SK-N-SH (cell line): ENCODE data around the gene FTO. TPM values are rescaled to one million over a fixed set of nuclear protein-coding genes. Genes with fewer than 3 reads are reported as not detected.

ENCODE experiments used
- CTCF ChIA-PET: fragments of 300-600, 350-600 bp; formaldehyde crosslinking; extraction: SDS; loops from one replicate; lab custom pipeline; 2021; lab: Yijun Ruan, JAX
- POLR2A ChIA-PET: fragments of 350-600 bp; sonication (Branson Sonifier 250); formaldehyde crosslinking; extraction: SDS; loops from one replicate; lab custom pipeline; 2020; ENCODE audit warnings: antibody characterized with exemption, inconsistent platforms; lab: Yijun Ruan, JAX
- DNase-seq: peaks from one replicate; pipeline ENCODE4 v3.0.0; 2012
- H2AFZ ChIP-seq: fragments of 200-600 bp; sonication (generic); 2 replicates; pipeline ENCODE4 v1.8.1; 2016; ENCODE audit warnings: antibody characterized with exemption, mild to moderate bottlenecking, low read depth
- H3F3A ChIP-seq: fragments of 200-600 bp; sonication (generic); replicated peaks from 2 replicates; pipeline ENCODE3; 2016; ENCODE audit warnings: antibody characterized with exemption, mild to moderate bottlenecking; ENCODE audit not compliant: insufficient read depth
- H3K27ac ChIP-seq, 2 experiments: fragments of 200-500 bp in 1 of 2; fragments of 200-600 bp in 1 of 2; sonication (Bioruptor generic) in 1 of 2; sonication (generic), shearing (Covaris generic) in 1 of 2; 2 replicates each; pipeline versions ENCODE4 v1.5.1 to v1.6.1; 2014 to 2016; ENCODE audit warnings: low read depth in 2 of 2, inconsistent platforms in 1 of 2, low read length in 1 of 2, mild to moderate bottlenecking in 1 of 2, mixed read lengths in 1 of 2
- H3K27me3 ChIP-seq: fragments of 200-600 bp; sonication (generic), shearing (Covaris generic); 2 replicates; pipeline ENCODE4 v1.6.1; 2016; ENCODE audit warnings: mixed run types; ENCODE audit not compliant: insufficient read depth
- H3K36me3 ChIP-seq, 2 experiments: fragments of 200-500 bp in 1 of 2; fragments of 200-600 bp in 1 of 2; sonication (Bioruptor generic) in 1 of 2; sonication (generic) in 1 of 2; replicated peaks in 1 of 2; 2 replicates each; pipeline versions ENCODE3 to v1.5.1; 2014 to 2016; ENCODE audit warnings: low read length in 1 of 2, mild to moderate bottlenecking in 1 of 2; ENCODE audit not compliant: insufficient read depth in 2 of 2, control insufficient read depth in 1 of 2
- H3K4me1 ChIP-seq, 2 experiments: fragments of 200-500 bp in 1 of 2; fragments of 200-600 bp in 1 of 2; sonication (Bioruptor generic) in 1 of 2; sonication (generic), shearing (Covaris generic) in 1 of 2; 2 replicates each; pipeline versions ENCODE4 v1.5.1 to v1.6.1; 2014 to 2016; ENCODE audit warnings: low read depth in 1 of 2, low read length in 1 of 2, mixed run types in 1 of 2; ENCODE audit not compliant: insufficient read depth in 2 of 2, control insufficient read depth in 1 of 2
- H3K4me2 ChIP-seq: fragments of 200-600 bp; sonication (generic), shearing (Covaris generic); 2 replicates; pipeline ENCODE4 v1.6.1; 2017; ENCODE audit warnings: mixed run types
- H3K4me3 ChIP-seq, 2 experiments: fragments of 200-500 bp in 1 of 2; fragments of 200-600 bp in 1 of 2; sonication (Bioruptor generic) in 1 of 2; sonication (generic), shearing (Covaris generic) in 1 of 2; 2 replicates each; pipeline versions ENCODE4 v1.5.1 to v1.8.1; 2014 to 2016; ENCODE audit warnings: low read depth in 2 of 2, inconsistent platforms in 1 of 2, low read length in 1 of 2, mild to moderate bottlenecking in 1 of 2, mixed read lengths in 1 of 2, moderate library complexity in 1 of 2
- H3K79me2 ChIP-seq: fragments of 200-600 bp; sonication (generic); 2 replicates; pipeline ENCODE4 v1.8.1; 2017; ENCODE audit warnings: mild to moderate bottlenecking; ENCODE audit not compliant: insufficient read depth
- H3K9ac ChIP-seq: fragments of 200-600 bp; sonication (generic); 2 replicates; pipeline ENCODE4 v1.6.1; 2017; ENCODE audit warnings: mixed run types
- H3K9me2 ChIP-seq: fragments of 200-600 bp; sonication (generic); 2 replicates; pipeline ENCODE4 v1.6.1; 2017; ENCODE audit warnings: mixed run types
- H3K9me3 ChIP-seq: fragments of 200-600 bp; sonication (generic); 2 replicates; pipeline ENCODE4 v1.6.1; 2017; ENCODE audit warnings: mixed run types, mild to moderate bottlenecking, moderate library complexity
- H4K20me1 ChIP-seq: fragments of 200-600 bp; sonication (generic); 2 replicates; pipeline ENCODE4 v1.6.1; 2017; ENCODE audit warnings: mild to moderate bottlenecking, mixed run types; ENCODE audit not compliant: insufficient read depth
- CHD2 ChIP-seq: fragments of 150-350 bp; IDR thresholded peaks from 2 replicates; pipeline ENCODE4 v1.6.1; 2018; ENCODE audit warnings: low read length; ENCODE audit not compliant: partially characterized antibody
- ELF1 ChIP-seq: IDR thresholded peaks from 2 replicates; pipeline ENCODE4 v1.4.0; 2012
- EP300 ChIP-seq, 2 experiments: IDR thresholded peaks; 2 replicates each; pipeline versions ENCODE4 v1.4.0 to v1.6.1; 2012; ENCODE audit warnings: borderline replicate concordance in 1 of 2, low read depth in 1 of 2, low read length in 1 of 2
- EZH2phosphoT487 ChIP-seq: fragments of 200-600 bp; sonication (generic); IDR thresholded peaks from 2 replicates; pipeline ENCODE4 v1.6.1; 2017; ENCODE audit warnings: low read depth, mixed run types, mild to moderate bottlenecking, antibody characterized with exemption, moderate library complexity, borderline replicate concordance
- FOSL2 ChIP-seq: IDR thresholded peaks from 2 replicates; pipeline ENCODE4 v1.4.0; 2012; ENCODE audit warnings: low read depth, mild to moderate bottlenecking, moderate library complexity, borderline replicate concordance
- GABPA ChIP-seq: IDR thresholded peaks from 2 replicates; pipeline ENCODE4 v1.4.0; 2012; ENCODE audit warnings: low read depth, mild to moderate bottlenecking
- JUND ChIP-seq: IDR thresholded peaks from 2 replicates; pipeline ENCODE4 v1.4.0; 2012
- MXI1 ChIP-seq: IDR thresholded peaks from 2 replicates; pipeline ENCODE4 v1.6.1; 2012; ENCODE audit warnings: mild to moderate bottlenecking, low read depth, low read length, improper control_type of control experiment
- NRF1 ChIP-seq: IDR thresholded peaks from 2 replicates; pipeline ENCODE4 v1.6.1; 2012; ENCODE audit warnings: low read depth, mild to moderate bottlenecking, low read length
- POLR2AphosphoS5 ChIP-seq: IDR thresholded peaks from 2 replicates; pipeline ENCODE4 v1.6.1; 2012; ENCODE audit warnings: low read depth, low read length
- RAD21 ChIP-seq: IDR thresholded peaks from 2 replicates; pipeline ENCODE4 v1.6.1; 2012; ENCODE audit warnings: mild to moderate bottlenecking, low read length
- RCOR1 ChIP-seq: fragments of 150-350 bp; IDR thresholded peaks from 2 replicates; pipeline ENCODE4 v1.6.1; 2017; ENCODE audit warnings: antibody characterized with exemption, low read length
- TAF1 ChIP-seq: IDR thresholded peaks from 2 replicates; pipeline ENCODE4 v1.6.1; 2012; ENCODE audit warnings: low read depth, mild to moderate bottlenecking, low read length, moderate library complexity, borderline replicate concordance
- TEAD4 ChIP-seq: IDR thresholded peaks from 2 replicates; pipeline ENCODE4 v1.4.0; 2012; ENCODE audit warnings: mild to moderate bottlenecking, borderline replicate concordance; ENCODE audit not compliant: insufficient read depth
- whole genome bisulfite sequencing: methylation state at CpG from one replicate; pipeline ENCODE4 v1.1.6; 2017; ENCODE audit warnings: low lambda C conversion rate; 5-methylcytosine and 5-hydroxymethylcytosine counted together
- polyA plus RNA-seq, 3 experiments: library from polyadenylated mRNA; depleted of rRNA; stranded (reverse); fragments of >200 nt; gene quantifications; 2 replicates each; pipeline ENCODE4 v1.2.3, GENCODE V29; 2012
- TF ChIP-seq, protein P1 (sequence below): IDR thresholded peaks from 2 replicates; pipeline ENCODE4 v1.4.0; 2012; ENCODE audit warnings: low read depth, borderline replicate concordance
- TF ChIP-seq, protein P2 (sequence below): fragments of 150-350 bp; IDR thresholded peaks from 2 replicates; pipeline ENCODE4 v1.6.1; 2017; ENCODE audit warnings: antibody characterized with exemption, low read length, low read depth, borderline replicate concordance
- TF ChIP-seq, protein P3 (sequence below): fragments of 150-350 bp; IDR thresholded peaks from 2 replicates; pipeline ENCODE4 v1.6.1; 2016; ENCODE audit warnings: mild to moderate bottlenecking, low read depth, low read length
- TF ChIP-seq, protein P4 (sequence below): fragments of 200-600 bp; sonication (generic); IDR thresholded peaks from 2 replicates; pipeline ENCODE4 v1.6.1; 2017; ENCODE audit warnings: antibody characterized with exemption, mild to moderate bottlenecking, moderate library complexity
- TF ChIP-seq, protein P5 (sequence below): IDR thresholded peaks from 2 replicates; pipeline ENCODE4 v1.6.1; 2012; ENCODE audit warnings: mild to moderate bottlenecking, low read depth, low read length, moderate library complexity

FTO gene
- polyA plus RNA-seq, 1 of the 3 experiments (the other 2 are of a cell fraction) = 41.2 TPM

DNA sequence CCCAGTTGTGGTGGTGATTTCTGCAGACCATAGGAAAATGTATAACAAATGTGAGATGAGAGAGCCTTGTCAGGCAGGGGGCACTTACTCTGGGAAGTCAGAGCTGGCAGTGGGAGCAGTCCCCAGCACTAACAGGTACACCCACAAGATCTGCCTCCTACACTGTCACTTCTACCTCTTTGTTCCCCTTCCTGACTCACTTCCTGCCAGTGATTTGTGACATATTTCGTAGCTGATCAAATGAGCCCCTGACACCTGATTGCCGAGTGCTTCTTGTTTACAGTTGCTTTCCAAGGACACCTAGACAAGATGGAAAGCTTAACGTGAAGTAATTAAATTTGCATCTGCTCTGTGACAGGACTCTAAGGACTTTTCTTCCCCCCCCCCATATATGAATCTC is 40.5 kb downstream of the FTO start:
- no peak overlapping the region for H2AFZ ChIP-seq
- peaks cover 0 to 3% of the 10 kb centered on the region in 2 experiments for H3K36me3 ChIP-seq
- H3K27ac ChIP-seq = no peak overlapping the region
- H3K79me2 ChIP-seq = peaks cover 54% of the 10 kb centered on the region
- peaks cover 6% of the 10 kb centered on the region for H3F3A ChIP-seq
- POLR2A ChIA-PET = no interaction called here
- no peak overlapping the region for H3K4me3 ChIP-seq
- WGBS = 89% methylated on average over 3 of the region's 3 CpGs
- no peak for DNase-seq
- CTCF ChIA-PET = interaction anchor here (0.6 to 3.2 kb wide), 3 partner anchors 11 to 1626 kb away, joined by 3 to 37 read pairs (median 3); no protein-coding TSS in a partner anchor
- H3K9ac ChIP-seq = no peak overlapping the region
- H3K27me3 ChIP-seq = no peaks in the 10 kb centered on the region
- H3K9me3 ChIP-seq = 0 out of 2 replicates have a peak, but pooled peaks cover 5% of the 10 kb centered on the region
- peaks cover 10% of the 10 kb centered on the region for H4K20me1 ChIP-seq
- TF ChIP-seq NRF1 (no peak), POLR2AphosphoS5 (no peak), EZH2phosphoT487 (no peak), RAD21 (no peak), ELF1 (no peak), TAF1 (no peak), EP300 (IDR thresholded peaks at IDR 0.05; ENCODE audit: borderline replicate concordance in 1 of 2, low read depth in 1 of 2, low read length in 1 of 2) (no peak), GABPA (no peak), TEAD4 (no peak), RCOR1 (no peak), CHD2 (no peak), FOSL2 (no peak), MXI1 (no peak), JUND (no peak)
- TF ChIP-seq, protein P1, sequence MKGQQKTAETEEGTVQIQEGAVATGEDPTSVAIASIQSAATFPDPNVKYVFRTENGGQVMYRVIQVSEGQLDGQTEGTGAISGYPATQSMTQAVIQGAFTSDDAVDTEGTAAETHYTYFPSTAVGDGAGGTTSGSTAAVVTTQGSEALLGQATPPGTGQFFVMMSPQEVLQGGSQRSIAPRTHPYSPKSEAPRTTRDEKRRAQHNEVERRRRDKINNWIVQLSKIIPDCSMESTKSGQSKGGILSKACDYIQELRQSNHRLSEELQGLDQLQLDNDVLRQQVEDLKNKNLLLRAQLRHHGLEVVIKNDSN = no peak
- TF ChIP-seq, protein P2, sequence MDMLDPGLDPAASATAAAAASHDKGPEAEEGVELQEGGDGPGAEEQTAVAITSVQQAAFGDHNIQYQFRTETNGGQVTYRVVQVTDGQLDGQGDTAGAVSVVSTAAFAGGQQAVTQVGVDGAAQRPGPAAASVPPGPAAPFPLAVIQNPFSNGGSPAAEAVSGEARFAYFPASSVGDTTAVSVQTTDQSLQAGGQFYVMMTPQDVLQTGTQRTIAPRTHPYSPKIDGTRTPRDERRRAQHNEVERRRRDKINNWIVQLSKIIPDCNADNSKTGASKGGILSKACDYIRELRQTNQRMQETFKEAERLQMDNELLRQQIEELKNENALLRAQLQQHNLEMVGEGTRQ = no peak
- TF ChIP-seq, protein P3, sequence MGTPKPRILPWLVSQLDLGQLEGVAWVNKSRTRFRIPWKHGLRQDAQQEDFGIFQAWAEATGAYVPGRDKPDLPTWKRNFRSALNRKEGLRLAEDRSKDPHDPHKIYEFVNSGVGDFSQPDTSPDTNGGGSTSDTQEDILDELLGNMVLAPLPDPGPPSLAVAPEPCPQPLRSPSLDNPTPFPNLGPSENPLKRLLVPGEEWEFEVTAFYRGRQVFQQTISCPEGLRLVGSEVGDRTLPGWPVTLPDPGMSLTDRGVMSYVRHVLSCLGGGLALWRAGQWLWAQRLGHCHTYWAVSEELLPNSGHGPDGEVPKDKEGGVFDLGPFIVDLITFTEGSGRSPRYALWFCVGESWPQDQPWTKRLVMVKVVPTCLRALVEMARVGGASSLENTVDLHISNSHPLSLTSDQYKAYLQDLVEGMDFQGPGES = no peak
- TF ChIP-seq, protein P4, sequence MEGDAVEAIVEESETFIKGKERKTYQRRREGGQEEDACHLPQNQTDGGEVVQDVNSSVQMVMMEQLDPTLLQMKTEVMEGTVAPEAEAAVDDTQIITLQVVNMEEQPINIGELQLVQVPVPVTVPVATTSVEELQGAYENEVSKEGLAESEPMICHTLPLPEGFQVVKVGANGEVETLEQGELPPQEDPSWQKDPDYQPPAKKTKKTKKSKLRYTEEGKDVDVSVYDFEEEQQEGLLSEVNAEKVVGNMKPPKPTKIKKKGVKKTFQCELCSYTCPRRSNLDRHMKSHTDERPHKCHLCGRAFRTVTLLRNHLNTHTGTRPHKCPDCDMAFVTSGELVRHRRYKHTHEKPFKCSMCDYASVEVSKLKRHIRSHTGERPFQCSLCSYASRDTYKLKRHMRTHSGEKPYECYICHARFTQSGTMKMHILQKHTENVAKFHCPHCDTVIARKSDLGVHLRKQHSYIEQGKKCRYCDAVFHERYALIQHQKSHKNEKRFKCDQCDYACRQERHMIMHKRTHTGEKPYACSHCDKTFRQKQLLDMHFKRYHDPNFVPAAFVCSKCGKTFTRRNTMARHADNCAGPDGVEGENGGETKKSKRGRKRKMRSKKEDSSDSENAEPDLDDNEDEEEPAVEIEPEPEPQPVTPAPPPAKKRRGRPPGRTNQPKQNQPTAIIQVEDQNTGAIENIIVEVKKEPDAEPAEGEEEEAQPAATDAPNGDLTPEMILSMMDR = no peak
- TF ChIP-seq, protein P5, sequence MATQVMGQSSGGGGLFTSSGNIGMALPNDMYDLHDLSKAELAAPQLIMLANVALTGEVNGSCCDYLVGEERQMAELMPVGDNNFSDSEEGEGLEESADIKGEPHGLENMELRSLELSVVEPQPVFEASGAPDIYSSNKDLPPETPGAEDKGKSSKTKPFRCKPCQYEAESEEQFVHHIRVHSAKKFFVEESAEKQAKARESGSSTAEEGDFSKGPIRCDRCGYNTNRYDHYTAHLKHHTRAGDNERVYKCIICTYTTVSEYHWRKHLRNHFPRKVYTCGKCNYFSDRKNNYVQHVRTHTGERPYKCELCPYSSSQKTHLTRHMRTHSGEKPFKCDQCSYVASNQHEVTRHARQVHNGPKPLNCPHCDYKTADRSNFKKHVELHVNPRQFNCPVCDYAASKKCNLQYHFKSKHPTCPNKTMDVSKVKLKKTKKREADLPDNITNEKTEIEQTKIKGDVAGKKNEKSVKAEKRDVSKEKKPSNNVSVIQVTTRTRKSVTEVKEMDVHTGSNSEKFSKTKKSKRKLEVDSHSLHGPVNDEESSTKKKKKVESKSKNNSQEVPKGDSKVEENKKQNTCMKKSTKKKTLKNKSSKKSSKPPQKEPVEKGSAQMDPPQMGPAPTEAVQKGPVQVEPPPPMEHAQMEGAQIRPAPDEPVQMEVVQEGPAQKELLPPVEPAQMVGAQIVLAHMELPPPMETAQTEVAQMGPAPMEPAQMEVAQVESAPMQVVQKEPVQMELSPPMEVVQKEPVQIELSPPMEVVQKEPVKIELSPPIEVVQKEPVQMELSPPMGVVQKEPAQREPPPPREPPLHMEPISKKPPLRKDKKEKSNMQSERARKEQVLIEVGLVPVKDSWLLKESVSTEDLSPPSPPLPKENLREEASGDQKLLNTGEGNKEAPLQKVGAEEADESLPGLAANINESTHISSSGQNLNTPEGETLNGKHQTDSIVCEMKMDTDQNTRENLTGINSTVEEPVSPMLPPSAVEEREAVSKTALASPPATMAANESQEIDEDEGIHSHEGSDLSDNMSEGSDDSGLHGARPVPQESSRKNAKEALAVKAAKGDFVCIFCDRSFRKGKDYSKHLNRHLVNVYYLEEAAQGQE = no peak
- H3K4me1 ChIP-seq = peaks cover 0 to 19% of the 10 kb centered on the region in 2 experiments; a peak in 2 of 4 replicates
- H3K4me2 ChIP-seq = no peak overlapping the region
- H3K9me2 ChIP-seq = no peaks in the 10 kb centered on the region
